ENCODE data around the gene LDB1. TPM values are rescaled to one million over a fixed set of nuclear protein-coding genes. Genes with fewer than 3 reads are reported as not detected.

Gene LDB1
- 10 to 100 TPM; 55.7 to 59.6 (median 56.2) TPM for total RNA-seq

DNA sequence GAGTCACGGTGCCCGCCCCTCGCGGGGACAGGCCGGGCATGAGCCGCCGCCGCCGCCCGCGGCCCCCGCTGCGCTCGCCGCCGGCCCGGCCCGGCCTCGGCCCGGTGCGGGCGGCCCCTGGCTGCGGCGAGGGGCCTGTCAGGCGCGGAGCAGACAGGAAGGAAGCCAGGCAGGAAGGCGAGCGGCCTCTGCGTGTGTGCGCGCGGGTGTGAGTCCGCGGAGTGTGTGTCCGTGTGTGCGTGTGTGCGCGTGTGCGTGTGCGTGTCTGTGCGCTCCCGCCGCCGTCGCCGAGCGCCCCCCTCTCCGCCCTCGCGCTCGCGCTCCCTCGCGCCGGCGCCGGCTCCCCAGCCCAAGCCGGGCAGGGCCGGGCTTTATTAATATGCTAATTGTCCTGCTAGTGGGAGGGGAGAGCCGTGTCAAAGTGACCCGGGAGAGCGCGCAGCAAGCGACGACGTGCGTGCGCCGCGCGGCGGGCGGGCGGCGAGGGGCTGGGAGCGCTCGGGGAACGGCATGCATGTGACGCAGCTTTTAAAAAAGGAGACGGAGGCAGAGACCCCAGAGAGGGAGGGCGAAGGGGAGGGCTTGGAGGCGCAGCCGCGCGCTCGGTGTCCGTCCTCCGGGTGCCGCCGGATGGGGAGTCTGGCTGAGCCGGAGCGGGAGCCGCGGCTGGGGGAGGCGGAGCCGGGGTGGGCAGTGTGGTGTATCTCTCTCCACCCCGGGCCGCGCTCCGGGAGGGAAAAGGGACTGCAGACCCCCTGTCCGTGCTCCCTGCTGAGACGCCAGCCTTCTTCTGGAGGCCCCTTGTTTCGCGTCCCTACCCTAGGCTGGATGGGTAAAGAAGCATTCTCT, at the start of gene LDB1:
LDB1 (minus strand) TSS at position 227 of the 849 bp plus-strand sequence. CDS start 258 bp downstream, outside the sequence.
- no peaks in the 10 kb centered on the region for H3K36me3 Mint-ChIP-seq (ENCODE audit: insufficient read depth)
- no peaks in the 10 kb centered on the region for H3K27me3 Mint-ChIP-seq (ENCODE audit: low read depth)
- peak; percentile 47 to 51 for ATAC-seq
- H3K4me1 Mint-ChIP-seq (ENCODE audit: low read depth) = peaks cover 42% of the 10 kb centered on the region
- H3K9me3 Mint-ChIP-seq = no peaks in the 10 kb centered on the region
- peak; percentile 43 for DNase-seq
- H3K4me3 Mint-ChIP-seq = peak within 1 kb of the TSS; percentile 91

DNA sequence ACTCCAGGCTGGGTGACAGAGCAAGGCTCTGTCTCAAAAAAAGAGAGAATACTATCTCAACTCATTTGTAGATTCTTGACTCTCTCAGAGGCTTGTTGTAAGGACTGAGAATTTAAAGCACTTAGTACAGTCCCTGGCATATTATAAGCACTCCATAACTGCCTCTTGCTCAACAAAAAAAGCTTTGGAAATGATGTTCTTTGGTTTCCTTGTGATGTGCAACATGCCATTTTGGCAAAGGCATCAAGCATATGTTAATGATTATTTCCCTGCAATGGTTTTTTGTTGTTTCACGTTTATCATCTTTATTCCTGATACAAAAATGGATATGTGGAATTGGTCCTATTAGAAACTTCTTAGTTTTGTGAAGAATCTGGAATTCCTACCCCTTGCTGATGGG, 47.7 kb upstream of the LDB1 start:
- no peaks in the 10 kb centered on the region for H3K9me3 Mint-ChIP-seq
- no peaks in the 10 kb centered on the region for H3K27me3 Mint-ChIP-seq (ENCODE audit: low read depth)
- DNase-seq (no peak), ATAC-seq (no peak)
- peaks cover 4% of the 10 kb centered on the region for H3K4me1 Mint-ChIP-seq (ENCODE audit: low read depth)
- H3K4me3 Mint-ChIP-seq = no peak overlapping the region
- peaks cover 9% of the 10 kb centered on the region for H3K36me3 Mint-ChIP-seq (ENCODE audit: insufficient read depth)

GRCh38 chr10:102163342-102163989, 43.3 kb upstream of the LDB1 start:
- no peaks in the 10 kb centered on the region for H3K27me3 Mint-ChIP-seq (ENCODE audit: low read depth)
- H3K36me3 Mint-ChIP-seq (ENCODE audit: insufficient read depth) = peaks cover 35% of the 10 kb centered on the region
- no peak overlapping the region for H3K4me3 Mint-ChIP-seq
- DNase-seq (no peak), ATAC-seq (no peak)
- H3K4me1 Mint-ChIP-seq (ENCODE audit: low read depth) = no peaks in the 10 kb centered on the region
- no peaks in the 10 kb centered on the region for H3K9me3 Mint-ChIP-seq

DNA sequence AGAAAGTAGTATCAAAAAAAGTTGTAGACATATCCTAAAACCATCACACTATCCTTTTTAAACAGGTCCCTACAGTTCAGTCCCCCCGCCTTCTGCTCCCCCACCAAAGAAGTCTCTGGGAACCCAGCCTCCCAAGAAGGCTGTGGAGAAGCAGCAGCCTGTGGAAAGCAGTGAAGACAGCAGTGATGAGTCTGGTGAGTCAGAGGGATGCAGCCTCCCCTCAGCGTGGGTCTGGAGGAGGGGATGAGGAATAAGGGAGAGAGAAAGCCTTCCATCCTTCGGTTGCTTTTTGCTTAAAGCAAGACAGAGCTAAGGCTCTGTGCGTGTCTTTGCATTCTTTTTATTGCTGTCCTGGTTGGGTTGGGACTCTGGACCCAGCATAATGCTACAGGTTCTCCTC, 39.7 kb upstream of the LDB1 start:
- H3K36me3 Mint-ChIP-seq (ENCODE audit: insufficient read depth) = peaks cover 64% of the 10 kb centered on the region
- H3K4me1 Mint-ChIP-seq (ENCODE audit: low read depth) = peaks cover 20% of the 10 kb centered on the region
- H3K9me3 Mint-ChIP-seq = no peaks in the 10 kb centered on the region
- DNase-seq = no peak
- no peaks in the 10 kb centered on the region for H3K27me3 Mint-ChIP-seq (ENCODE audit: low read depth)
- ATAC-seq = peak in 1 of 2 donors; percentile 7
- no peak overlapping the region for H3K4me3 Mint-ChIP-seq

- ATAC-seq = no peak
- no peak for DNase-seq
- no peaks in the 10 kb centered on the region for H3K9me3 Mint-ChIP-seq
- H3K36me3 Mint-ChIP-seq (ENCODE audit: insufficient read depth) = peaks cover 68% of the 10 kb centered on the region
- no peak overlapping the region for H3K4me3 Mint-ChIP-seq
- peaks cover 27% of the 10 kb centered on the region for H3K4me1 Mint-ChIP-seq (ENCODE audit: low read depth)
- H3K27me3 Mint-ChIP-seq (ENCODE audit: low read depth) = no peaks in the 10 kb centered on the region
Observed at GRCh38 chr10:102159051-102159597, 39.0 kb upstream of the LDB1 start.

DNA sequence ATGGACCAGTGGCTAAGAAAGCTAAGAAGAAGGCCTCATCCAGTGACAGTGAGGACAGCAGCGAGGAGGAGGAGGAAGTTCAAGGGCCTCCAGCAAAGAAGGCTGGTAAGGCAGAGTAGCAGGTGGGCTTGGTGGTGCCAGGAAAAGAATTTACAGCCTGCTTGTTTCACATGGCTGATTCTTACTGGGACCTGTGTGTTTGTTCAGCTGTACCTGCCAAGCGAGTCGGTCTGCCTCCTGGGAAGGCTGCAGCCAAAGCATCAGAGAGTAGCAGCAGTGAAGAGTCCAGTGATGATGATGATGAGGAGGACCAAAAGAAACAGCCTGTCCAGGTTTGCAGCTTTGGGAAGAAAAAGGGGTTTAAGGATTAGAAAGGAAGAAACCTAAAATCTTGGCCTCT, 37.1 kb upstream of the LDB1 start:
- ATAC-seq (no peak), DNase-seq (no peak)
- no peaks in the 10 kb centered on the region for H3K27me3 Mint-ChIP-seq (ENCODE audit: low read depth)
- H3K4me1 Mint-ChIP-seq (ENCODE audit: low read depth) = peaks cover 34% of the 10 kb centered on the region
- peaks cover 74% of the 10 kb centered on the region for H3K36me3 Mint-ChIP-seq (ENCODE audit: insufficient read depth)
- no peaks in the 10 kb centered on the region for H3K9me3 Mint-ChIP-seq
- H3K4me3 Mint-ChIP-seq = no peak overlapping the region

DNA sequence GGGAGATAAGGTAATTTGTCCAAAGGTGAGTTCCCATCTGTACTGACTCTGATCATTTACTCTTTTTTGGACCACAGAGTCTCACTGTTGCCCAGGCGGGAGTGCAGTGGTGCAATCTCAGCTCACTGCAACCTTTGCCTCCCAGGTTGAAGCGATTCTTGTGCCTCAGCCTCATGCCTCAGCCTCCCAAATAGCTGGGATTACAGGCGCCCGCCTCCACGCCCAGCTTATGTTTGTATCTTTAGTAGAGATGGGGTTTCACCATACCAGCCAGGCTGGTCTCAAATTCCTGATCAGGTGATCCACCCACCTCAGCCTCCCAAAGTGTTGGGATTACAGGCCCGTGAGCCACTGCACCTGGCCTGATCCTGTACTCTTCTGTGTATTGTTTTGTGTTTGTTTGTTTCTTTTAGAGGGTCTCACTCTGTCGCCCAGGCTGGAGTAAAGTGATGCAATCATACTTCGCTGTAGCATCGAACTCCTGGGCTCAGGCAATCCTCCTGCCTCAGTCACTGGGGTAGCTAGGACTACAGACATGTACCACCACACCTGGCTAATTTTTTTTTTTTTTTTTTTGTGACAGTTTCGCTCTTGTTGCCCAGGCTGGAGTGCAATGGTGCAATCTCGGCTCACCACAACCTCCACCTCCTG, 34.4 kb upstream of the LDB1 start:
- Mint-ChIP-seq H3K27me3 (ENCODE audit: low read depth) (no peaks in the 10 kb centered on the region), H3K9me3 (no peaks in the 10 kb centered on the region), H3K4me1 (ENCODE audit: low read depth) (peaks cover 45% of the 10 kb centered on the region), H3K4me3 (peak overlapping the region; percentile 93), H3K36me3 (ENCODE audit: insufficient read depth) (peaks cover 72% of the 10 kb centered on the region)
- ATAC-seq (no peak), DNase-seq (no peak)

- Mint-ChIP-seq H3K36me3 (ENCODE audit: insufficient read depth) (peaks cover 74% of the 10 kb centered on the region), H3K27me3 (ENCODE audit: low read depth) (no peaks in the 10 kb centered on the region), H3K4me3 (peak overlapping the region; percentile 93), H3K9me3 (no peaks in the 10 kb centered on the region), H3K4me1 (ENCODE audit: low read depth) (peaks cover 45% of the 10 kb centered on the region)
- DNase-seq = no peak
- ATAC-seq = no peak
Observed at GRCh38 chr10:102153093-102153620, 33.0 kb upstream of the LDB1 start.

GRCh38 chr10:102152545-102152890, 32.4 kb upstream of the LDB1 start:
- peak; percentile 56 for DNase-seq
- Mint-ChIP-seq H3K4me1 (ENCODE audit: low read depth) (peaks cover 45% of the 10 kb centered on the region), H3K36me3 (ENCODE audit: insufficient read depth) (peaks cover 72% of the 10 kb centered on the region), H3K27me3 (ENCODE audit: low read depth) (no peaks in the 10 kb centered on the region), H3K9me3 (no peaks in the 10 kb centered on the region), H3K4me3 (peak overlapping the region; percentile 93)
- peak; percentile 44 to 45 for ATAC-seq

- H3K27me3 Mint-ChIP-seq (ENCODE audit: low read depth) = no peaks in the 10 kb centered on the region
- peaks cover 40% of the 10 kb centered on the region for H3K4me1 Mint-ChIP-seq (ENCODE audit: low read depth)
- peaks cover 72% of the 10 kb centered on the region for H3K36me3 Mint-ChIP-seq (ENCODE audit: insufficient read depth)
- peak within 1 kb of the TSS; percentile 93 for H3K4me3 Mint-ChIP-seq
- ATAC-seq (peak; percentile 88 to 91), DNase-seq (peak; percentile 100)
- no peaks in the 10 kb centered on the region for H3K9me3 Mint-ChIP-seq
Observed at GRCh38 chr10:102151774-102152544, 31.8 kb upstream of the LDB1 start, which contains the start of gene NOLC1. NOLC1 (plus strand) TSS chr10:102152389; CDS start chr10:102152411, 22 bp downstream.

- Mint-ChIP-seq H3K36me3 (ENCODE audit: insufficient read depth) (peaks cover 72% of the 10 kb centered on the region), H3K4me1 (ENCODE audit: low read depth) (peaks cover 34% of the 10 kb centered on the region), H3K4me3 (peak overlapping the region; percentile 93), H3K27me3 (ENCODE audit: low read depth) (no peaks in the 10 kb centered on the region), H3K9me3 (no peaks in the 10 kb centered on the region)
- ATAC-seq = no peak
- DNase-seq = no peak
Observed at GRCh38 chr10:102150970-102151773, 31.0 kb upstream of the LDB1 start.

GRCh38 chr10:102148275-102148674, 28.1 kb upstream of the LDB1 start:
- Mint-ChIP-seq H3K9me3 (no peaks in the 10 kb centered on the region), H3K4me3 (no peak overlapping the region), H3K27me3 (ENCODE audit: low read depth) (no peaks in the 10 kb centered on the region), H3K4me1 (ENCODE audit: low read depth) (peaks cover 17% of the 10 kb centered on the region), H3K36me3 (ENCODE audit: insufficient read depth) (peaks cover 72% of the 10 kb centered on the region)
- DNase-seq (no peak), ATAC-seq (no peak)

DNA sequence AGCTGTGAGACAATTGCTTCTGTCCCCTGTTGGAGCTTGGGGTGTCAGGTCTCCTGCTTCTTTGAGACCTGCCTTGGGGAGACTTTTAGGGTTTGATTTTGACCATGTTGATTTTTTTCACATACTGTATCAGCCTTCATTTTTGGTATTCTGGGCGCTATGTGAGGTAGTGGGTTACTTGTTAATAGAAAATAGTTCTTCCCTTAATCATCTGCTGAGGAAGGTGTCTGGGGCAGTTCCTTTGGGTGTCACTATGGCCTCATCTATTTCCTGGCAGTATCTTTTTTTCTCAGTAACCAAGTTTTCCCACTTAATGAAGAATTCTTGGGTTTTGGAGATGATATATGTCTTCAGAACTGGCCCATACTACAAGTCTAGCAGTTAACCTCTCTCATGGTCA, 27.4 kb upstream of the LDB1 start:
- no peak for ATAC-seq
- Mint-ChIP-seq H3K4me1 (ENCODE audit: low read depth) (peaks cover 11% of the 10 kb centered on the region), H3K36me3 (ENCODE audit: insufficient read depth) (peaks cover 70% of the 10 kb centered on the region), H3K9me3 (no peaks in the 10 kb centered on the region), H3K27me3 (ENCODE audit: low read depth) (no peaks in the 10 kb centered on the region), H3K4me3 (no peak overlapping the region)
- no peak for DNase-seq

Measured in activated T-cell treated with anti-CD3 and anti-CD28 coated beads, Interleukin-2, amount 50 U/mL, for 4 hours (primary cell).